Left kidney (tissue), 2 donors: ENCODE measurements around the gene MPPED2. TPM values are rescaled to one million over a fixed set of nuclear protein-coding genes. Genes with fewer than 3 reads are reported as not detected.

ENCODE experiments used
- DNase-seq: peaks from one replicate; pipeline ENCODE4 v3.0.0-alpha.2; 2013
- polyA plus RNA-seq: library from polyadenylated mRNA; unstranded; fragments of 120-200 nt; gene quantifications from one replicate; pipeline ENCODE4 v1.2.1, GENCODE V29; 2013; ENCODE audit not compliant: insufficient read length

The MPPED2 gene
- polyA plus RNA-seq, 1 donor = 19.0 TPM

DNA sequence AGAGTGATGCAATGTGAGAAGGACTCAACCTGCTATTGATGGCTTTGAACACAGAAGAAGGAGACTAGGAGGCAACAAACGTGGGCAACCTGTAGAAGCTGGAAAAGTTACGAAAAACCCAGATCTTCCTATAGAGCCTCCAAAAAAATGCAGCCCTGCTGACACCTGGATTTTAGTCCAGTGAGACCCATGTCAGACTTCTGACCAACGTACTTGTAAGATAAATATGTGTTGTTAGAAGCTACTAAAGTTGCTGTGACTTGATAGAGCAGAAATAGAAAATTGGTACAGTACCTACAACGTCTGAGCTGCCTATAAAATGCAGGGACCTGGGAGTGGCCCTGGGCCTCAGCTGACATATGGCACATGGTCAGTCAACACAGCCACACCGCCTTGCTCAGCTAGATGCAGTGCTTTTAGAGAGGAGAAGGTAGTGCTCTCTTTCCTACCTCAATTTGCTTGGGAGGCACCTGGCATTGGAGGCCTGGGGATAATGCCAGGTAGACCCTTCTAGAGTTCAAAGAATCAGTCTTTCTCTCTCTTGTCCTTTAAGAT is 165.8 kb downstream of the MPPED2 start:
- DNase-seq = no peak

DNA sequence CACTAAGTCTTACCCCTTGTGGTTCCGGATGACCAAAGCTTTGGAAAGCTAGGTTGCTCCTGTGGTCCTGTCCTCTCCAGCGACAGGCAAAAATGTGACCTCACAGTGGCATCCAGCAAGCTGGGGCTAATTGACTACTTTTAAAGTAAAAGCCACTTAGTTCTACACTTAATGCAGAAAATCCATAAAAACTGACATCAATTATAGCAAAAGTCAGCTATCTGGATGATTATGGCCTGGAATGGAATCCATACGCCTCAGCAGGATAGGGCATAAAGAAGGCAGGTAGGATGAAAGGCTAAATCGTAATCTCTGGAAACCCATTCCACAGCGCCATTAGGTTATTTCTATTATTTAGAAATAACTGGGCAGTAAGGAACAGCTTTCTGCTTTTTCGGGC is 171.3 kb downstream of the MPPED2 start:
- DNase-seq = no peak

DNA sequence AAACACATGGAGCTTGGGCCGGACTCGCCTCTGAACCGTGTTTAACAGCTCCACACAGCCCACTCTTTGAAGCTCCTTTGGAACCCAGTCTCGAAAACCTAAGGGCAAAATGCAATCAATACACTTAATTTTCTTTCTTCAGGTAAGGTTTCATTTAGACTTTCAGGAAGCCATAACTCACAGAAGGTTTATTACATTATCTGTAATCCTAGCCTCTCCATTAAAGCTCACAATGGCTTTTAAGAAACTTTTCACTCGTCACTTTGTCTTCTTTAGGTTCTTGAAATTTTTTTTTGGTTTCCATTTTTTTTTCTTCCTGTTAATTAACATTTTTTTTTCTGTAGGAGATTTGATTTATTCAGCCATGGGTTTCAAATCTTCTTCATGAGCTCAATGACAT is 171.9 kb downstream of the MPPED2 start:
- DNase-seq = no peak

DNA sequence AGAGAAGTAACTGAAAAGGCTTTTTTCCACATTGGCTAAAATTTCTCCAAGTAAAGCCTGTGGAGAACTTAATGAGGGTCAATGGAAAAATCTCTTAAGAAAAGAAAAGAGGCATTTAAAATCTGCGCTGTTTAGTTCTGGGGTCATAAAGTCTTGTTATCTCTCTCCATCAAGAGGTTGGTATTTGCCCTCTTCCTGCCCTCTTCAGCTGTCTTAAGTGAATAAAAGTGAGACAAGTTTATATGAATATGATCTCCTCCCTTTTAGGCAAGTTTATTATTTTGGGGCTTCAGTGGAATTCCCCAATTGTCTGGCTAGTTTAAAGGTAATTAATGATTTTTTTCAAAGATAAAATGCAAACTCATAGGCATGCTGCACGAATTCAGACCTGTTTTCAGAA is 173.6 kb downstream of the MPPED2 start:
- DNase-seq = no peak

DNA sequence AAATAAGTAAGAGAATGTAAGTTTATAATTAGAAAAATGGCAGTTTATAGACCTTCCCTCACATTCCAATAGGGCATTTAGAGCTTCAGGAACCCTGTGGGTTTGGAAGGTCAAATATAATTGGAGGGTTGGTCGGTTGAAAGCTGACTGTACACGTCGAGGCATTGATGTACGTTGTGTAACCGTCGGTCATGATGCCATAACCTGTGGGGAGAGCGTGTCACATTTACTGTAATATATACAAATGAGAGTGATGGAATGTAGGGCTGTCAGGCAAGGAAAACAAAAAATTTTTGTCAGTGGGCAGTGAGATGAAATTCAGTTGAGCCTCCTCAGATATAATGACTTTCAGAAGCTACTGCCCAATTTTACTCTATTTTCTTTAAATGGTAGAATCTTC is 174.8 kb downstream of the MPPED2 start:
- DNase-seq = no peak

DNA sequence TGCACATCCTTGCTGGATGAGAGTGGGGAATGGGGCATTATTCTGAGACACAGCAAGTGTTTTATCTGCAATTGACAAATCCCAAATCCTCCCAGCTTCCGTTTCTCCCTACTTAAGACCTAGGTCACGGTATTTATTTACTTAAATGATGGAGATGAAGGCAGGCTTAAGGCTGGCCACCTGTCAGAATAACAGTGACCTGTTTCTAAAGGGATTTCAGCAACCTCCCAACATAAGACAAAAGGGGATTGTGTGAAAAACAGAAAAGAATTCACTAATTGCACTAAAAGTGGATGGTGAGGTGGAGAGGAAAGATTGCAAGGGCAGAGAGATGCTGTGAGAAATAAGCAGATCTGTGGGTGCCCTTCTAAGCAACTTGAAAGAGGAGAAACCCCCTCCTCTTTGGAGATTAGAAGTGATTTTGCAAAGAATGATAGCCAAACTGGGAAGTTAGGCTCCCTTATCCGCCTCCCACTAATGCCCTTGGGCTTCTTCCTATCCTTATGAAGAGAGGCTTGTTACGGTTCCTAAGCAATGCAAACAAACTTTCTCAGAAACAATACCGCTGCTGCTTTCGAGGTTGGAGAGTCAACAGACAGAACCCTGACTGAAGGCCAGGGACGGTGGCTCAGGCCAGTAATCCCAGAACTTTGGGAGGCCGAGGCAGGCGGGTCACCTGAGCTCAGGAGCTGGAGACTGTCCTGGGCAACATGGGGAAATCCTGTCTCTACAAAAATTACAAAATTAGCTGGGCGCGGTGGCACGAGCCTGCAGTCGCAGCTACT is 179.0 kb downstream of the MPPED2 start:
- peak; percentile 46 for DNase-seq

DNA sequence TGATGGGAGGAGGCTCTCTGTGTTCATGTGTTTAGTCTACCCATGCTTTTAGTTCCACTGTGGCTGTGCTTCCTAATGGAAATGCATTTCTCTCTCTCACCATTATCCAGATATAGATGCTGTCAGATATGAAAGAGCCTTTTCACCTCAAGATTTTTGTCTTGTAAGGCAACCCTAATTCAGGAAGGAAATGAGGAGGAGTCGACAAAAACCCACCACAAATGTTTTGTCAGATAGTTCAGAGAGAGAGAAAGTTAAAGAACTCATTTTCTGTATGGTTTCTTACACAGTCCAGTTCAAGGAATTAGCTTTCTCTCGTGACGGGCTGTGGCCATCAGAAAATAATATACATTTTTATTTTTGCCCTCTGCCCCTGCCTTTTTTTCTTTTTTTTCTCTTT is 180.8 kb downstream of the MPPED2 start:
- no peak for DNase-seq

DNA sequence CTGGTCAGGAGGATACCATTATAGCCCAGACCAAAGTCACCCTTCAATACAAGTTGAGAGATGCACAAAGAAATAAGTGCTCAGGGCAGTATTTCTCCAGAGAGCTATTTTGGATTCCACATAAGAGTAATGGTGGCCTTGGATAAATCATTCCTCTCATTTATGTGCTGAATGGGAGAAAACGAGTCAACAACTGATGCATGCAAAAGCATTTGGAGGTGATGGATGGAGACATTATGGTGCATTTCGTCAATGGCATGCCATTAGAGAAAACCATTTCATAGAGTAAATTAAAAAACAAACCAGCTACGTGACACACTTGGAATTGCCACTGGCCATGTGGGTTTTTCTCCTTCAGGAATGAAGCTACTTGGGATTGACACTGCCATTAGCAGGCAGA is 182.0 kb downstream of the MPPED2 start:
- no peak for DNase-seq

DNA sequence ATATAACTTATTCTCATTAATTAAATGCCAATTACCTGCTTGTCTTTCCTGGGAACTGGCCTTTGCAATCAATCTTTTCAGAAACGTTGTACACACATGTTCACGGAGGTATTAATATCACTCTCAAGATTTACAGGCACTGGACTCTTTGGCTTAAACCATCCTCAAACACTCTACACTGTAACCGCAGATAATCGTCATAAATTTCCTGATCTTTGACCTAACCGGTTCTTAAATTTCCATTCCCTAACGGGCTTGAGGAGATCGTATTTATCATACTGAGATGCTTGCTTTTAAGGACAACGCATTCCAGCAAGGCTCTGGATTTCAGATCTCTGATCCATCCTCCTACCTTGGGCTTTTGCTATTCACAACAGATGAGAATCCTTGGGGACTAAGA is 190.4 kb downstream of the MPPED2 start:
- DNase-seq = peak; percentile 44

DNA sequence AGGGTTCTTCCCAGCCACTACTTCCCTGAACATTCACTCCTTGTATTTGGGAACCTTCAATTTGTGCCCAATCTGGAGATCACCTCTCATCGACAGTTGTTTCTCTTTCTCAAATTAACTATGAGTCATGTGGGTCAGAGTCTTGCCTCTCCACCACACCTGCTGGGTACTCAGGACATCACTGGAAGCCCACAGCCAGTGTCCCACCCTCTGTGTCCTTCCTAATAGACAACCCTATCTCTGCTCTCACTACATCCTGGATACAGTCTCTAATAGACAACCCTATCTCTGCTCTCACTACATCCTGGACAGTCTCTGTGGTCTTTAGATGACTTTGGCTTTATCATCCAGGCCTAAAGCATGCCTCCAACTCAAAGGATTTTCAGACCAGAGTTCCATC is 193.1 kb downstream of the MPPED2 start:
- no peak for DNase-seq

DNA sequence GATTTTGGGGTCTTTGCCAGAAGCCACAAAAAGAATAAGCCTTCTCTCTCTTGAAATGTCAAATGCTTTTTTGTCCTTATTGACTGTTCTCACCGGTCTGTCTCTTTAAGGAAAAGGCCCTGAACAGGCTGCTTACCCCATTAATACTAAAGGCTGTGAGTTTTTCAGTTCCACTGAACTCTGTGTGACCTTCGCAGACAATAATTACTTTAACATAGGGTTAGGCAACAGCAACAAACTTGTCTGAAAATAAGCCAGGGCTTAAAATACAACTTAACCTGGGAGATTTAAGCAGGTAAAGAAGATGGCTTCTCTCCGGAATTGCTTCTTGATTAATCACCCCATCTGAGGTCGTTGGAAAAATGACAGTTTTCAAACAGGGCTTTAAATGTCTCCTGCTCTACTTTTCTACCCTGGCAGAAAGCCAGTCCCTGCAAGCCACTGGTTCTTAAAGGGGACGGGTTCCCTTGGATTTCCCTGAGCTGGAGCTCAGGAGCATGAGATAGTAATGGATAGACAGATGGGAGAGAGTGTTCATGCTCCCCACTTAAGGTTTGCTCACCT is 193.8 kb downstream of the MPPED2 start:
- DNase-seq = peak; percentile 62

DNA sequence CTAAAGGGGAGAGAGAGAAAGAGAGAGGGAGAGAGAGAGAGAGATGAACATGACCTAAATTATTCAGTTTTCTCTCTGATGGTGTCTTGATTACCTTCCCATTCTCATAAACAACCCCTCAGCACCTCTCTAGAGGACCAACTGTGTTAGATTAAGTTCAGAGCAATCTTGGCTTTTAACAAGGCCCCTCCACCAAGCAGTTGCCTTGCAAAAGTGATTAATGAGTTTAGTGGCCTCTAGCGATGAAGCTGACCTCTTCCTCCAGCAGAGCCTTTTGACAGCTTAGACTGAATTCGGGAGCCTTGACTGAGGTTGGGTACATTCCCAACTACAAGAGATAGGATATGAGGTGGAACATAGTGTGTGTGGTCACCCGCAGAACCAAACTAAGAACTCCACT is 197.2 kb downstream of the MPPED2 start:
- DNase-seq = no peak

DNA sequence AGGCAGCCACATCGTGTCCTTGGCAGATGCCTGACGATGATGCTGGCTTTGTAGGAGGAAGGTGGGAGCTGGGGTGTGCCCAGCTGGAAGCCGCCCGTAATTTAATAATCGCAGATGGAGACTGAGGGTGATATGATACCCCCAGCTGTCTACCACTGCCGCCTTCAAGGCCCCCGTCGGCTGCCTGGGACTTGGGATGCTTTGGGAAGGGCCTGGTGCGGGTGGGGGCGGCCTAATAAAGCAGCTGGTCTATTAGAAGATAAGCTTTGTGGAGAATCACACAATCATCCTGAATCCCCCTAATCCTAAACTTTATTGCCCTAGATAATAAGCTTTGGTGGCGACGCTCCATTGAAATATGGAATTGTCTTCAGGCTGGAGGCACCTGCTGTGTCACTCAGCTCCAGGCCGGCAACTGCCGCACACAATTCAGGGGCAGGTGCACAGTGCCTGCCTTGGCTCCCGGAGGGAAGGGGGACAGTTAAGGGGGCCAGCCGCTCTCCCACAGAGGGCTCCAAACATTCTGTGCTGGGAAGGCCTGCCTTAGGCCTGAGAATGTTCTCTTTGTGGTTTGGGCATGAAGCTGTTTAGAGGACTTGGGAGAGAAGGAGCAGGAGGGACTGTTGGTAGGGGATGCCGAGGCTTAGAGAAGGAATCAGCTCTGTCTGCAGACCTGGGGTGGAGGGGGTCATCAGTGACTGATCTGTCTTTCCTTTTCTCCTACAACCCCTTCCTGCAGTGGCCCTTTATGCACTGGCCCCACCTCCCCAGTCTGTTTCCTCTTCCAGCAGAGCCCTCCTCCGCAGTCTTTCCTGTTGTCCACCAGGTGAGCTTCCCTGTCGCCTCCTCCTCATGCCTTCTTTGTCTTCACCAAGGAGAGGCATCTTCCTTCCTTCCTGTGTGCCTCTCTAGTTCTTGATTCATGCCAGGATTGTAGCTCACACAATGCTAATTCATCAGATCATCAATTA is 198.0 kb downstream of the MPPED2 start:
- DNase-seq = no peak

DNA sequence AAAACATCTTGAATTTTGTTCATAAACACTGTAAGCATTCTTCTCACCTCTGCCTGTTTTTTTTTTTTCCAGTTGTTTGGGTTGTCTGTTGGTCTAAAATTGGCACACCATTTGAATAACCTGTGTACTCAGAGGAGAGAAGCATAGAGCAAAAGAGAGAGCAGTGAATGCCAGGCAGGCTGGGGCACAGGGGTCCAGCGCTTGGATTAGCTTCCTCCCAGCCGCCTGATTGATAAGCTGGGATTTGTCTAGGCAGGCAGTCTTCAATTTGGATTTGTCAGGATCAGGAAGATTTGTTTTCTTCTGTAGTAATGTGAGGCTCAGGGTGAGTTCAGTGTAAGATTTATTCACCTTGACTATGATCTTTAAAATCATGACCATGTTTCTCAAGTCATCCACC is 204.3 kb downstream of the MPPED2 start:
- no peak for DNase-seq

DNA sequence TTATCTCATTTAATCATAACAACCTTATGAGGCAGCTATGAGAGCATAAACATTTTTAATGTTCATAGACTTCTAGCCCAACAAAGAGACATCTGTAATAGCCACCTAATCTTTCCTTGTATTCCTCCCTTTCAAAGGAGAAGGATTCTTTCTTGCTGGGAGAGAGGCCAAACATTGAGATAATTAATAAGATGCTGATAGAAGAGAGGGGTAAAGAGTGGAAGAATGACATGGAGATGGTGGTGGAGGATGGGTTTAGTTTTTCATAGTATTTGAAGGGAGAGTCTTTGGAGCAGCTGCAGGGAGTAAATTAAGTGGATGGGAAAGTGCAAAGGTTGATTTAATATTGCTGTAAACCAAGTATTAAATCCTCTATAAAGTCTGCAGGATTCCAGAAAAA is 205.3 kb downstream of the MPPED2 start:
- DNase-seq = no peak

DNA sequence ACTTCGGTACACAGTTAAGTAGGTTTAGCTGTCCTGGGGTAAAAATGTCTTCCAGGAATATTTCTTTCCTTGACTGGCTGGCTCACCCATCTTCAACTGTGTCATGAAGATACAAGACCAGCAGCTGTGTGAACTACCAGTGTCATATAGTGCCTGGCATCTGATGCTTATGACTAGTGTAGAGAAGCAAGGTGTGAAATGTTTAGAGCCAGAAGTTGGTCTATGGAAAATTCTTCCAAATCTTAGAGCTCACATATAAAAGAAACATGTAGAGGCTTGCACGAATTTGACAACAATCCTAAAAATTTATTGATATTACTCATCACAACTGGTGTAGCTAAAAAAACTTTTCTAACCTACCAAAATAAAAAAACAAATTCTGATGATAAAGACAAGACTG is 208.8 kb downstream of the MPPED2 start:
- DNase-seq = no peak

DNA sequence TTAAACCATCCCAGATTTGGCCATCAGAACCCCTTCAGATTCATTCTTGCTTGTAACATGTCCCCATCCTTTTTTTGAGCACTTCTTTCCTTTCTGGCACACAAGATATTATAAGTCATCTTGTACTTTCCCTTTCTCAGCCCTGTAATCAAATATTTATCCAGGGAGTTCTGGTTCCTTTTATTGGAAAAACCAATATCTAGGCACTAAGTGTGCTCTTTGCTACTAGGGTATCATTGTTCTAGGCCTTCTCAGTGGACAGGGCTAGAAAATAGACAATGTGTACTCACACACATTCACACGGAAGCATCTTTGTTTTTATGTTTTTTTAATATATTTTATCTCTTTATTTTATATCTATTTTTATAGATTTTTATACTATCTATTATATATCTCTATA is 216.0 kb downstream of the MPPED2 start:
- DNase-seq = no peak

DNA sequence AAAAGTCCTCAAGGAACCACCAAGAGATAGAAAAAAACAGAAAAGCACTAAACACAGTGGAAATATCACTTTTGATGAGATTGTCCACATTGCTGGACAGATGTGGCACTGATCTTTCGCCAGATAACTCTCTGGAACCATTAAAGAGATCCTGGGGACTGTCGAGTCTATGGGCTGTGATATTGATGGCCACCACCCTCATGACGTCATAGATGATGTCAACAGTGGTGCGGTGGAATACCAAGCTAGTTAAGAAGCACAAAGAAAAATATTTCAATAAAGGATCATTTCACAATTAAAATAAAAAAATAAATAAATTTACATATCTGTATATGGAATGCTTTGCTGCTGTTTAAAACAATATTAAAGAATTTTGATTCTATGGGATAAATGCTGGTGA is 217.8 kb downstream of the MPPED2 start:
- DNase-seq = no peak

DNA sequence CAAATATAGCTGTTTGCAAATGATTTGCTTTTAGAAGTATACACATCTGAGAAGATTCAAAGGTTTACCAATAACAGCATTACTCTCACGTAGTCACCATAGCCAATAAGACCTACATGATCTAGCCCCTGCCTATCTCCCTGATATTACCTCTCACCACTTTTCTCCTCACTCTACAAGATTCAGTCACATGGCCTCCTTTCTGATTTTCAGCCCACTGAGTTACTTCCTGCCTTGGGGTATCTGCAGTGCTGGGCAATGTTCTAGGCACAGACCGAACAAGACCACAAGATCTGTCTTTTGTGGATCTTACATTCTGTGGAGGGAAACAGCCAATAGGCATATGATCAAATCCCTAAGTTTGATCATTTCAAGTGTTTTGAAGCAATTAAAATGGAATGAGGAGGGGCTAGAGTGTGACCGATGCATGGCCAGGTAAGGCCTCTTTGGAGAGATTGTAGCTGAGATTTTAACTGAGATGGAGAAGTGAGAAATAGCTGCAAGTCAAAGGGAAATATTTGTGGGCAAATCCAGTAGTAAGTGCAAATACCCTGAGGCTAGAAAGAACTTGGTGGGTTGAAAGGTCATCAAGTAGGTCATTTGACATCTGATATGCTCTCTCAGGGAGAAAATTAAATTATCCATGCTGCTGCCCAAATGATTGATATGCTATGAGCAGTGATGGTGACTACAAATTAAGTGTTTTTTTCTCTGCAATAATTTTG is 220.2 kb downstream of the MPPED2 start:
- DNase-seq = no peak

DNA sequence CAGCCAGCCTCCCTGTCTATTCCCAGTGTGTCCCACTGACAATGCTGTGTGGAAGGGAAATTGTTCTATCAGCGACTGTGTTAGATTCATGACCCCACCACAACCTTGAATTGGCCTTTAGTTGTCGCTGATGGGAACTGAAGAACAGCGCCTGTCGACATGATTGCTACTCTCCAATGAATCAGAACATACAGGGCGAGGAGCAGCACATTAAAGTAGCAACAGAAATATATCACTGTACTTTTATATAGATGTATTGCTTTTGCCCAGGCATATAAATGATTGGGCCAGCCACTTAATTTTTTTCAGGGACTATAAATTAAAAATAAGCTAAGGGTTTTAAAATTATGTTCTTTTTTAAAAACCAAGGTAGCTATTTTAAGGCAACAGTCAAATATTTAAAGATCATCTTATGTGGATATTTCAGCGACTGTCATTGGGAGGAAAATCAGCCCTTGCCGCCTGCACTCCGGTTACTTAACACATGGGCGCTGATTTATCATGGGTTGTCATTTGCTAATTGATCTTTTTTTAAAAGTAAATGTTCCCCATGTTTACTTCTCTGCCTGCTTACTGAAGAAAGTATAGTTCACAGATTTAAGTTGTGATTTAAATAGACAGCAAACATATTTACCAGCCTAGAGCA is 221.2 kb downstream of the MPPED2 start:
- DNase-seq = no peak

DNA sequence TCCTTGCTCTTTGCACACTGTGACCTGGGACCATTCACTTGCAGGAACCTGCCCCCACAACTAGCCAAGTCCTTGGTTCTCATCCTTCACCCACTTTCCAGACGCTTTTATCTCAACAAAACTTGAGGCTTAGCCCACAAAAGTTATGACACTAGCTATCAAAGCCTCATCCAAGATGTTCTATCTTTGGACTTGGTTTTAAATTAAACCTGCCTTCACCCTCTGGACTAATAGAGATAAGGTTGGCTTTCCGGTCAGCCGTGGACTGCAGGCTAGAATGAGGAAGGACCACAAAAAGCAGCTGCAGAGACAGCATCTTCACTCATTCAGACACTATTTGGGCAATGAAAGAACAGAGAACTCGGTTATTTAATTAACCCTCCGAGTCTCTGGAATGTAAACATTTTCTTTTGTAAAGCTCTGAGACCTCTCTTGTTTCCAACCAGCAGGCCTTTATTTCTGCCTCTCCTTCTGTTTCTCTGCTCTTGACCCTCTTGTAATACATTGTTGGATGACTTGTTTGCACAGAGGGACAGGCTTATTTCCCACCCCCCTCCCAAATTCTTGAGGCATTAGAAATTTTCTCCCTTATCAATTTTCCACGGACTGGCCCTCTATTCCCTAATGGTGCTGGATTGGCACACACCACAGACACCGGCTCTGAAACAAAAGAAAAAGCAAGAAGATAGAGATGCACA is 221.9 kb downstream of the MPPED2 start:
- no peak for DNase-seq
